Measurements from ENCODE around the gene ITPR1.

GRCh38 chr3:4693620-4694019 is 200.5 kb downstream of the ITPR1 start:
- TF ChIP-seq POLR2A (IDR thresholded peaks at IDR 0.05) (no peak), CTCF (IDR thresholded peaks at IDR 0.05) (no peak)
